Stimulated activated CD4-positive, alpha-beta T cell treated with anti-CD3 and anti-CD28 coated beads, TNF-alpha, amount 100 ng/mL, for 4 hours (primary cell): ENCODE measurements around the gene VSNL1.
"Not testable (repeated sequence)": the region's sequence is repeated elsewhere in the genome, so short reads cannot be mapped to it uniquely, and the experiment has no call there.

ENCODE experiments used
- DNase-seq, 3 experiments: peaks; one replicate each; pipeline ENCODE4 v3.0.0-alpha.2; 2020; ENCODE audit warnings: low read depth in 3 of 3

Gene VSNL1

GRCh38 chr2:17542471-17542870 is 2.0 kb downstream of the VSNL1 start:
- DNase-seq, result no peak

DNA sequence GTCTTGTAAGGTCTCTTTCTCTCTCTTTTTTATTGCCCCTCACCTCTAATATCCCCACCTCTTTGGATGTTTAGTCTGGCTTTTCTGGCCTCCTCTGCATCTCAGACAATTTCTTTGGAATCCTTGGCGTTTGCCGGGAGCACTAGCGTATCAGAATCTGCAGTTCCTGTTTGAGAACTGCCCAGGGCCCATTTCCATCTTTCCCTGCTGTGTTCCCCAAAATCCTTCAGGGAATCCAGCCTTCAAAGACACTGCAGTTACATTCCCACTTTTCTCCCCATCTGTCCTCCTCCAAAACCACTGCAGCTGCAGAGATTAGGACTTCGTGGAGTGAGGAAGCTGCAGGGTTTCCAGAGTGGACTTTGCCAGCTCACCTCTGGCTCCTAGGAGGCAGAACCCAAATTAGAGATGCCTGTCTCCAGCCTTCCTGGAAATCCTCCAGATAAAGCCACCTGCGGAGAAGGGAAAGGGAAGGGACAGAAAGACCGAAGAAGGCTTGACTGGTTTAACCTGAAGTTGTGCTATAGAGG is 2.7 kb downstream of the VSNL1 start:
- DNase-seq, result no peak

DNA sequence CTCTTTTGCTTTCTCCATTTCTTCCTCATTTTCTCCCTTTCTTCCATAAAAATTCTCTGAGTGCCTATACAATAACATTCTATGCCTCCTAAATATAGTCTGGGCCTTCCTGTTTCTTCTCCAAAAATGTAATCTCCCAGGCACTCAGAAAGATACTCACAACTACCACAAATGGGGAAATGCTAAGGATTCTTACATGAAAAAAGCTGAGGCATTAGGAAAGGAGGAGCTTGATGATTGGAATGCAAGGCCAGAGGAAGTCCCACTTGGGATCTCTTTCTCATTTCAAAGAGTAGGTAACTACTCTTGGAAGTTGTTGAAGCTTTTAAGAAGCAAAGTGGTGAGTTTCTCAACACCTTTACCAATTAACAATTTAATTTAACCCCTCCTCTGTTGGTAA is 3.4 kb downstream of the VSNL1 start:
- DNase-seq, result no peak

GRCh38 chr2:17544256-17544655 is 3.8 kb downstream of the VSNL1 start:
- DNase-seq, result no peak

- no peak for DNase-seq
Measured at GRCh38 chr2:17545680-17546613, 5.5 kb downstream of the VSNL1 start.

DNA sequence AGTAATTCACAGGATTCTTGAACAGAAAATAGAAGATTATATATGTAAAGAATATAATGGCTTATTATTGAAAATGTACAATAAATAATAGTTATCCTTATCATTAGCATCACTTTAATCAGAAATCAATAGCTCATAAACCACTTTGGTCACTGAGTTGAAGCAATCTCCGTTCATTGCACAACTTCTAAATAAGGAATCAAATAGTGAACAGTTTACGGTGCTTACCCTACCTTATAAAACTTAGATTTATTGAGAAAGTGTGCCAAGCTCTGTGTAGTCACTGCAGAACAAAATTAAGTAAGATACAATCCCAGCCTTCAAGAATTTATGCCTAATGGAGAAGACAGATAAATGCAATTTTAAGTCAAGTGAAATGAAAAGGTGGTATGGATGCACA is 6.7 kb downstream of the VSNL1 start:
- DNase-seq, result no peak

GRCh38 chr2:17547737-17548136 is 7.2 kb downstream of the VSNL1 start:
- no peak for DNase-seq

GRCh38 chr2:17550907-17551306 is 10.4 kb downstream of the VSNL1 start:
- no peak for DNase-seq

- DNase-seq, result no peak
Measured at GRCh38 chr2:17555150-17555549, 14.7 kb downstream of the VSNL1 start.

DNA sequence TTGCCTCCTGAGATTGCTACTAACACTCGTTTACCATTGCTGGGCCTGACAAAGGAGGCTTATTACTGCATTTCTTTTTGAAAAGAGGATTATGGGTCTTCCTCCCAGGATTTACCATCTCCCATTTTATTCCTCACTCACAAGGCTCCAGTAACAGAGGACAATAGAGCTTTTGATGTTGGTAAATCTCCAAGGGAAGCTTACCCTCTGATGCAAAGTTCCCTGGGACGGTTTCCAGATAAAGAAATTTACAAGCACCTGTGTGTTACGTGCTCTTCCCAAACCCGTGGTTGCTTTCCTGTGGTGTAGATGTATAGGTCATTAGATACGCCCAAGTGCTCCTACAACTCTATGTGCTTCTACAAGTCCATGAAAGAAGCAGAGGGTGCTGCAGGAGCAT is 17.1 kb downstream of the VSNL1 start:
- DNase-seq, result no peak

GRCh38 chr2:17558053-17558452 is 17.6 kb downstream of the VSNL1 start:
- no peak for DNase-seq

- DNase-seq, result no peak
Measured at GRCh38 chr2:17558878-17559277, 18.4 kb downstream of the VSNL1 start.

- DNase-seq, result not testable (repeated sequence)
Measured at GRCh38 chr2:17565726-17566125, 25.2 kb downstream of the VSNL1 start.

- no peak for DNase-seq
Measured at GRCh38 chr2:17571681-17572080, 31.2 kb downstream of the VSNL1 start.

DNA sequence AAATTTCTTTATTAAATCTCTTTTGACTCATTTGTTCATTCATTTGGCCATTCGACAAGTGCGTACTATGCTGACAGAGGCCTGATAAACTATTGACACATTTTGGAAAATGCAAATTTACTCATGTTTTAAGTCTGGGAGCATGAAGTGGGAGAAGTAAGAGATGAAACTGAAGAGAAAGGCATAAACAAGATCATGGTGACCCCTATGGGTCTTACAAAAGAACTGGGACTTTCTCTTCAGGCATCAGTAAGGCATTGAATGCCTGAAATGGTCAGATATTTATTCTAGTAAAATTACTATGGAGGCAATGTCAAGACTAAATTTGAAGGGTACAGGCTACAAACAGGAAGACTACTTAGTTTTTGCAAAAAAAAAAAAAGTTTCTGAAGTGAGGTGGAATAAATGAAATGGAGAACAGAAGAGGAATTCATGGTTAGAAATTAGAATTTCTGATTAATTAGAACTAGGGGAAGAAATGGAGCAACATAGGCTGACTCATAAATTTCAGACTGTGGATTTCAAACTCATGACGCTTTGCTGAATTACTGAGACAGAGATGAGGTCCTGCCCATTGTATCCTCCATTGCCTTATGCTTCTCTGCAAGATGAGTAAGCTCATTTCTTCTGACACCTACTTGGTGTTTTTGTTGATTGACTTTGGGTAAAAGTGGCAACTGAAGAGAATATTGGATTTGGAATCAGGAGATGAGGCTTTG is 32.7 kb downstream of the VSNL1 start:
- DNase-seq, result no peak

DNA sequence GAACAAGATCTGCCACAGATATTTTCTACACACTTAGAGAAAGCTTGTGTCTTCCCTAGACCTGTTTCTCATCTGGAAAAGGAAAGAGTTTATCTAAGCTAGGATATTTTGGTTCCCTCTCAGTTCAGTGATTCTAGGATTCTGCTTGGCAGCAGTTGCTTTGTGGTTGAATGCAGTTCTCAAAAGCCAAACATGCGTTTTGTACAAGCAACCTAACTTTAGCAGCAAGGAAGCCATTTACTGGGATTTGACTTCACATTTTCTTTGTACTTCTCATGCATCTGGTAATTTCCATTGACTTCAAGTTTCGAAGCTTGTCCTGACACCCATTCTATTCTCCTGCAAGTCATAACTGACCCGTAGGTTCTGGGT is 33.3 kb downstream of the VSNL1 start:
- DNase-seq, result no peak

DNA sequence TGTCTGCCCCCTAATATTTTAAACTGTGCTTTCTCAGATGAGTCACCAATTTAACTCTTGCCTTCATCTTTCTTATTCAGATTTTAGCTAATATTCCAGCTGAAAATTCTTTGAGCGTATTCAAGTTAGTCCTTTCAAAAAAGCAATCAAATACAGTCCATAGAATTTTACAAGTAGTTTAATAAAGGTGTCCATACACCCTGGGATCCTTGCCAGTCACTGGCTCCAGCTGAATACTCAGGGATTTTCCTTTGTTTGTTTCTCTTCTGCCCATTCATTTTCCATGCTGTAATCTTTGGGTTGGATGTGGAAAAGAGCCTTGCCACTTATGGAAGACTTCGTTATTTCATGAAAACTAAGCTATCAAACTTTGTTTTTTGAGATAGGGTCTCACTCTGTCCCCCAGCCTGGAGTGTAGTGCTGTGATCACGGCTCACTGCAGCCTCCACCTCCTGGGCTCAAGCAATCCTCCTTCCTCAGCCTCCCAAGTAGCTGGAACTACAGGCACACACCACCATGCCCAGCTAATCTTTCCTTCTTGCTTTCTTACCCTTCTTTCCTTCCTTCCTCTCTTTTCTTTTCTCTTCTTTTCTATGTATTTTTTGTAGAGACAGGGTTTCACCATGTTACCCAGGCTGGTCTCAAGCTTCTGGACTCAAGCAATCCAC is 34.0 kb downstream of the VSNL1 start:
- no peak for DNase-seq

GRCh38 chr2:17576802-17577201 is 36.3 kb downstream of the VSNL1 start:
- DNase-seq, result no peak

DNA sequence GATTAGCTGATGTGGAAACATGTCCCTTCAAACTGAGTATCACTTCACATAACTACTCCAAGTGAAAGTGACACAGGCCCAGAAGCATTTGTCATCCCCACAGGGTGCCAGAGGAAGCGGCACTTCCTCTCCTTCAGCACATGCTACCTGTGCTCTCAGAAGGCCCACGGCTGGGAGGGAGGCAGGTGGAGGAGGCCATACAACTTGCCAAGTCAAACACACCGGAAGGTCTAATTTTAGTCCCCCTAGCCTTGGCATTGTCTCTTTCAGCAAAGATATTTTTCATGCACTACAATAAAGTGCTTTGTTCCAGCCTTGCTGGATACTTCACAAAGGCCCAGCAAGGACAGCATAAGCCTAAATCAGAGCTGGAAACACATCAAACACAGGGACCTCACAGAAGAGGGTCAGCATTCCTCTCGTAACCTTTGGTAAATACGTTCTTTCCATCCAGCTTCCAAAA is 38.0 kb downstream of the VSNL1 start:
- no peak for DNase-seq

- DNase-seq, result no peak
Measured at GRCh38 chr2:17579605-17580318, 39.3 kb downstream of the VSNL1 start.

DNA sequence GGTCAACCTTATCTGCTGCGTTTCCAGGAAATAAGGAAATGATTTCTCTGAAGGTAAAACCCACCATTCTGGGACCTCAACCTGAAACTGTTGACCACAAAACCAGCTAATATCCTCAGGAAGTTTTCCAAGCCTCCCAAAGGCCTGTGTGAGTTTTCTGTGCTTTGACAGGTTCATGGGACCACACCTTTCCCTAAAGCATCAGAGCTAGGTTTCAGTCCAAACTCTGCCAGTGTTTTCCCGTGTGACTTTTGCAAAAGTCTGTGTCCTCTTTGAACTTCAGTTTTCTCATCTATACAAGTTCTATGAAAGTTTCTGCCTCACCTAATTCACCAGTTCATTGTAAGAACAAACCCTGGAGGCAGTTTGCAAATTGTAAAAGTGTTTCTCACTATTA is 39.8 kb downstream of the VSNL1 start:
- no peak for DNase-seq

GRCh38 chr2:17581831-17582230 is 41.3 kb downstream of the VSNL1 start:
- DNase-seq, result no peak
